Epidermal melanocyte (primary cell): ENCODE data around the gene ATAT1.

Experiments
- DNase-seq: peaks from one replicate; pipeline ENCODE4 v3.0.0; 2011; ENCODE audit warnings: low spot score; ENCODE audit not compliant: insufficient read length

ATAT1 gene

GRCh38 chr6:30613251-30614043 is 13.2 kb upstream of the ATAT1 start:
- DNase-seq: no peak

- no peak for DNase-seq
Observed at GRCh38 chr6:30614044-30614842, 12.4 kb upstream of the ATAT1 start.

GRCh38 chr6:30614843-30615218 is 11.8 kb upstream of the ATAT1 start:
- DNase-seq: peak; percentile 60

- no peak for DNase-seq
Observed at GRCh38 chr6:30615219-30615957, 11.3 kb upstream of the ATAT1 start.

GRCh38 chr6:30615958-30616810 is 10.5 kb upstream of the ATAT1 start:
- no peak for DNase-seq

- peak; percentile 74 for DNase-seq
Observed at GRCh38 chr6:30616811-30617564, 9.7 kb upstream of the ATAT1 start, which contains the start of gene PPP1R10. PPP1R10 (minus strand) TSS chr6:30617243; CDS start chr6:30609944, 7,299 bp downstream.

GRCh38 chr6:30617565-30618269 is 9.0 kb upstream of the ATAT1 start, which contains the start of gene MRPS18B:
MRPS18B (plus strand) TSS chr6:30617840; CDS start chr6:30617866, 26 bp downstream.
- peak; percentile 72 for DNase-seq

GRCh38 chr6:30618270-30618797 is 8.3 kb upstream of the ATAT1 start:
- no peak for DNase-seq

GRCh38 chr6:30619561-30619960 is 7.1 kb upstream of the ATAT1 start:
- DNase-seq: no peak

- DNase-seq: no peak
Observed at GRCh38 chr6:30625511-30625910, 1.2 kb upstream of the ATAT1 start.

GRCh38 chr6:30635834-30636233 is 9.2 kb downstream of the ATAT1 start:
- no peak for DNase-seq

- DNase-seq: no peak
Observed at GRCh38 chr6:30640481-30640880, 13.8 kb downstream of the ATAT1 start.

- DNase-seq: no peak
Observed at GRCh38 chr6:30641048-30641447, 14.4 kb downstream of the ATAT1 start.

- DNase-seq: no peak
Observed at GRCh38 chr6:30643656-30644055, 17.0 kb downstream of the ATAT1 start.

- DNase-seq: no peak
Observed at GRCh38 chr6:30644769-30645168, 18.1 kb downstream of the ATAT1 start.

- DNase-seq: no peak
Observed at GRCh38 chr6:30645989-30646388, 19.3 kb downstream of the ATAT1 start.

- DNase-seq: peak; percentile 97
Observed at GRCh38 chr6:30646450-30647241, 20.0 kb downstream of the ATAT1 start, which contains the start of gene C6orf136. C6orf136 (plus strand) TSS chr6:30647133; CDS start chr6:30647232, 99 bp downstream.
